Neural progenitor cell (in vitro differentiated cells): ENCODE results near the gene NCR2.

Experiments used
- EZH2 ChIP-seq: fragments of 200-600 bp; sonication (generic); IDR thresholded peaks from 2 replicates; pipeline ENCODE4 v1.6.1; 2017; ENCODE audit warnings: antibody characterized with exemption, mild to moderate bottlenecking, moderate library complexity
- TF ChIP-seq, protein P1 (sequence below): fragments of 200-600 bp; sonication (generic); IDR thresholded peaks from 2 replicates; pipeline ENCODE4 v1.5.1; 2017; ENCODE audit warnings: antibody characterized with exemption, mild to moderate bottlenecking

DNA sequence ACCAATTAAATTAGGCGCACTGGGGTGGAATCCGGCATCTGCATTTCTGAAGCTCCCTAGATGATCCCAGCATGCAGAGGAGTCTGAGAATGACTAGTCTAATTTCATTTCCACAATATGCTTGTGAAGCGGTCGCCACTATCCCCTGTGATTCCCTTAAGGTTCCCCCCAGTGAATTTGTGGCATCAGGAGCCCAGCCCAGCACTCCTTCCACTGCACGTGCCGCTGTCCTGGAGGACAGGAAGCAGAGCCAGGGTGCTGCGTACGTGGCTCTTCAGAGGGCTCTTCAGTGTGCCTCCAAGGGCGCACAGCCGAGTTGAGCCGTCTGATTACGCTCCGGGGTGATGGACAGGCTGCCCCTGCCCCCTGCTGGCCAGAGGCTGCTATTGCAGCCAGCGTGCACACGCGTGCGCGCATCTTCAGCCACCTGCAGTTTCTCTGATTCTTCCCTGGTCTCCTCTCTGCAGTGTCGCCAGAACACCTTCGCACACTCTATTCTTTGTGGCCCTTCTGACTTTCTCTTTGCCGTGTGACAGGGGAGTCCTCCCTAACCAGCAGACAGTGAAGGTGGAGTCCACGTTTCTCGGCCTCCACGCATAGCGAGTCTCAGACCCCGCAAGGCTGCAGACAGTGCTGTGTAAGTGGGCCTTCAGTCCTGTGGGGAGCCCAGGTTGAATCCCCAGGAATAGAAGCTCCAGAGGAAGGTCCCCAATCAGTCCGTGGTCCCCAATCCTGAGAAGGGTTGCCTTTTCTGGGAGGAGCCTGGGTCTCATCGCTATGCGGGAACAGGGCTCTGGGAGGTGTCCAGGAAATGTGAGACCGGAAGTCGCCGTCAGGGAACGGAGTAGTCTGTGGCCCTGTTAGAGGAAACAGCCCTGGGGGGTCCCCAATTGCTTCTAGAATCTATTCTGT lies 16.5 kb upstream of the NCR2 start:
- TF ChIP-seq, protein P1, sequence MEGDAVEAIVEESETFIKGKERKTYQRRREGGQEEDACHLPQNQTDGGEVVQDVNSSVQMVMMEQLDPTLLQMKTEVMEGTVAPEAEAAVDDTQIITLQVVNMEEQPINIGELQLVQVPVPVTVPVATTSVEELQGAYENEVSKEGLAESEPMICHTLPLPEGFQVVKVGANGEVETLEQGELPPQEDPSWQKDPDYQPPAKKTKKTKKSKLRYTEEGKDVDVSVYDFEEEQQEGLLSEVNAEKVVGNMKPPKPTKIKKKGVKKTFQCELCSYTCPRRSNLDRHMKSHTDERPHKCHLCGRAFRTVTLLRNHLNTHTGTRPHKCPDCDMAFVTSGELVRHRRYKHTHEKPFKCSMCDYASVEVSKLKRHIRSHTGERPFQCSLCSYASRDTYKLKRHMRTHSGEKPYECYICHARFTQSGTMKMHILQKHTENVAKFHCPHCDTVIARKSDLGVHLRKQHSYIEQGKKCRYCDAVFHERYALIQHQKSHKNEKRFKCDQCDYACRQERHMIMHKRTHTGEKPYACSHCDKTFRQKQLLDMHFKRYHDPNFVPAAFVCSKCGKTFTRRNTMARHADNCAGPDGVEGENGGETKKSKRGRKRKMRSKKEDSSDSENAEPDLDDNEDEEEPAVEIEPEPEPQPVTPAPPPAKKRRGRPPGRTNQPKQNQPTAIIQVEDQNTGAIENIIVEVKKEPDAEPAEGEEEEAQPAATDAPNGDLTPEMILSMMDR = peak; percentile 99
- TF ChIP-seq EZH2 = no peak
